ENCODE data around the gene EIF1AX.
"Not testable (repeated sequence)": the region's sequence is repeated elsewhere in the genome, so short reads cannot be mapped to it uniquely, and the experiment has no call there.

DNA sequence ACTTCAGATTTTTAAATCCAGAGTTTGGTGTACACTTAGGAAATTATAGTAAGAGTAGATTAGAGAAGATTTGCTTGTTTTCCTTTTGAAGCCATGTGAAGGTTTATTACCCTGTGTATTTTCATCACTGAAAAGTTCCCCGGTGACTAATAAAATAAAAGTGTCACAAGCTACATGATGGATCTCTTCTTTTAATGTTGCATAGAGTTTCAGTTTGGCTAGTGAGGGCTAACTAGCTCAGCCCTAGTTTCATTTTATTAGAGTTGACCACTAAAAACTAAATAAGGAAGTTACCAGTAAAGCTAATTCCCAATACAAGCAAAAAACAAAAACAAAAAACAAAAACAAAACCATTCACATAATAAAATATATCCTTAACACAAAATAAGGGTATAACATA lies 14.8 kb downstream of the EIF1AX start:
- not testable (repeated sequence) for TF ChIP-seq TAF1 (conservative IDR thresholded peaks at IDR 0.05); SP1 (IDR thresholded peaks at IDR 0.05); CTCF (IDR thresholded peaks at IDR 0.05; ENCODE audit: low read depth, low read length, missing input control); MAX (IDR thresholded peaks at IDR 0.05); REST (IDR thresholded peaks at IDR 0.05)

Measured in liver (tissue), 3 donors.